ENCODE data around the gene MYO3B.

MYO3B gene

GRCh38 chr2:170297496-170297895 lies 119.5 kb downstream of the MYO3B start:
- H3K27ac ChIP-seq (ENCODE audit: low read length) = no peak overlapping the region

GRCh38 chr2:170298115-170298514 lies 120.2 kb downstream of the MYO3B start:
- Histone ChIP-seq H4K20me1 (ENCODE audit: insufficient read depth, low read length) (no peaks in the 10 kb centered on the region), H3K36me3 (replicated peaks; ENCODE audit: insufficient read depth, low read length) (no peaks in the 10 kb centered on the region), H2AFZ (ENCODE audit: low read length) (no peak overlapping the region), H3K4me3 (ENCODE audit: low read length) (no peak overlapping the region), H3F3A (ENCODE audit: insufficient read depth, low read length) (no peaks in the 10 kb centered on the region), H3K4me1 (ENCODE audit: low read length) (peaks cover 6% of the 10 kb centered on the region), H3K9ac (ENCODE audit: low read length) (no peak overlapping the region), H3K9me2 (replicated peaks; ENCODE audit: insufficient read depth, low read length) (no peaks in the 10 kb centered on the region), H3K79me2 (ENCODE audit: low read length) (no peaks in the 10 kb centered on the region), H3K27me3 (replicated peaks; ENCODE audit: insufficient read depth, low read length) (no peaks in the 10 kb centered on the region), H3K9me3 (replicated peaks; ENCODE audit: insufficient read depth, low read length) (no peaks in the 10 kb centered on the region), H3K27ac (ENCODE audit: low read length) (peak overlapping the region; percentile 31; the same call in 1 of the 2 replicates), H3K4me2 (ENCODE audit: low read depth, low read length) (no peak overlapping the region; the same call in 1 of the 2 replicates)
- TF ChIP-seq, protein P1, sequence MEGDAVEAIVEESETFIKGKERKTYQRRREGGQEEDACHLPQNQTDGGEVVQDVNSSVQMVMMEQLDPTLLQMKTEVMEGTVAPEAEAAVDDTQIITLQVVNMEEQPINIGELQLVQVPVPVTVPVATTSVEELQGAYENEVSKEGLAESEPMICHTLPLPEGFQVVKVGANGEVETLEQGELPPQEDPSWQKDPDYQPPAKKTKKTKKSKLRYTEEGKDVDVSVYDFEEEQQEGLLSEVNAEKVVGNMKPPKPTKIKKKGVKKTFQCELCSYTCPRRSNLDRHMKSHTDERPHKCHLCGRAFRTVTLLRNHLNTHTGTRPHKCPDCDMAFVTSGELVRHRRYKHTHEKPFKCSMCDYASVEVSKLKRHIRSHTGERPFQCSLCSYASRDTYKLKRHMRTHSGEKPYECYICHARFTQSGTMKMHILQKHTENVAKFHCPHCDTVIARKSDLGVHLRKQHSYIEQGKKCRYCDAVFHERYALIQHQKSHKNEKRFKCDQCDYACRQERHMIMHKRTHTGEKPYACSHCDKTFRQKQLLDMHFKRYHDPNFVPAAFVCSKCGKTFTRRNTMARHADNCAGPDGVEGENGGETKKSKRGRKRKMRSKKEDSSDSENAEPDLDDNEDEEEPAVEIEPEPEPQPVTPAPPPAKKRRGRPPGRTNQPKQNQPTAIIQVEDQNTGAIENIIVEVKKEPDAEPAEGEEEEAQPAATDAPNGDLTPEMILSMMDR (IDR thresholded peaks at IDR 0.05; ENCODE audit: low read length) = no peak
- no peak for TF ChIP-seq EZH2 (optimal IDR thresholded peaks at IDR 0.05; ENCODE audit: low read depth, low read length)
- TF ChIP-seq EZH2phosphoT487 (IDR thresholded peaks at IDR 0.05; ENCODE audit: low read length) = no peak
- peak; percentile 67 for DNase-seq

More at GRCh38 chr2:170297496-170297895, 119.5 kb downstream of the MYO3B start:
- Histone ChIP-seq H3K4me1 (ENCODE audit: low read length) (peaks cover 6% of the 10 kb centered on the region), H3F3A (ENCODE audit: insufficient read depth, low read length) (no peaks in the 10 kb centered on the region), H3K79me2 (ENCODE audit: low read length) (no peaks in the 10 kb centered on the region), H3K4me3 (ENCODE audit: low read length) (no peak overlapping the region), H3K9me3 (replicated peaks; ENCODE audit: insufficient read depth, low read length) (no peaks in the 10 kb centered on the region), H2AFZ (ENCODE audit: low read length) (no peak overlapping the region), H3K9ac (ENCODE audit: low read length) (no peak overlapping the region), H3K27me3 (replicated peaks; ENCODE audit: insufficient read depth, low read length) (no peaks in the 10 kb centered on the region), H3K4me2 (ENCODE audit: low read depth, low read length) (no peak overlapping the region), H4K20me1 (ENCODE audit: insufficient read depth, low read length) (no peaks in the 10 kb centered on the region), H3K9me2 (replicated peaks; ENCODE audit: insufficient read depth, low read length) (no peaks in the 10 kb centered on the region), H3K36me3 (replicated peaks; ENCODE audit: insufficient read depth, low read length) (no peaks in the 10 kb centered on the region)
- DNase-seq = no peak
- TF ChIP-seq EZH2 (optimal IDR thresholded peaks at IDR 0.05; ENCODE audit: low read depth, low read length) = no peak
- TF ChIP-seq, protein P1 (IDR thresholded peaks at IDR 0.05; ENCODE audit: low read length) = no peak

DNA sequence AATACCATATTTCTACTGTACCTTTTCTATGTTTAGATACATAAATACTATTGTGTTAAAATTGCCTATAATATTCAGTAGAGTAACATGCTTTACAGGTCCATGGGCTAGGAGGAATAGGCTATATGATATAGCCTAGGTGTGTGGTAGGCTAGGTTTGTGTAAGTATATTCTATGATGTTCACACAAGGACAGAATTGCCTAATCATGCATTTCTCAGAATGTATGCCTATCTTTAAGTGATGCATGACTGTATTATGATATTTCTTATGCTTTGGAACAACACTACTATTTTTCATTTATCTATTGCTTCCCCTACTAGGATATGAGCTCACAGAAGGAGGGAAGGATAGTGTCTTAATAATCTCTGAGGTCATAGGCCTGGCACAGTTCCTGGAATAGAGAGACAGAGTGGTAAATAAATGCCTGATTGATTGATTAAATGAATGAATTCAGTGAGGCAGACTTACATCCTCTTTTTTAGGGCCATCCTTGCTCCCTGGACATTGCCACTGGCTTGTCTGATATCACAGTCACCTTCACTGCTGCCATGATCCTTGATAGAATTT lies 121.0 kb downstream of the MYO3B start:
- peak overlapping the region; percentile 21; the same call in 1 of the 2 replicates for H3K4me2 ChIP-seq (ENCODE audit: low read depth, low read length)
- H3K9me3 ChIP-seq (replicated peaks; ENCODE audit: insufficient read depth, low read length) = no peaks in the 10 kb centered on the region
- no peaks in the 10 kb centered on the region for H3F3A ChIP-seq (ENCODE audit: insufficient read depth, low read length)
- H3K27ac ChIP-seq (ENCODE audit: low read length) = no peak overlapping the region
- H3K4me3 ChIP-seq (ENCODE audit: low read length) = no peak overlapping the region
- no peak overlapping the region for H2AFZ ChIP-seq (ENCODE audit: low read length)
- H3K27me3 ChIP-seq (replicated peaks; ENCODE audit: insufficient read depth, low read length) = no peaks in the 10 kb centered on the region
- H3K4me1 ChIP-seq (ENCODE audit: low read length) = peaks cover 6% of the 10 kb centered on the region
- TF ChIP-seq, protein P1 (IDR thresholded peaks at IDR 0.05; ENCODE audit: low read length) = no peak
- DNase-seq = no peak
- H3K9me2 ChIP-seq (replicated peaks; ENCODE audit: insufficient read depth, low read length) = no peaks in the 10 kb centered on the region
- no peaks in the 10 kb centered on the region for H4K20me1 ChIP-seq (ENCODE audit: insufficient read depth, low read length)
- no peaks in the 10 kb centered on the region for H3K79me2 ChIP-seq (ENCODE audit: low read length)
- H3K9ac ChIP-seq (ENCODE audit: low read length) = no peak overlapping the region
- no peaks in the 10 kb centered on the region for H3K36me3 ChIP-seq (replicated peaks; ENCODE audit: insufficient read depth, low read length)
